ENCODE measurements around the gene SLC45A3. TPM values are rescaled to one million over a fixed set of nuclear protein-coding genes. Genes with fewer than 3 reads are reported as not detected.
"Not testable (repeated sequence)": the region's sequence is repeated elsewhere in the genome, so short reads cannot be mapped to it uniquely, and the experiment has no call there.

SLC45A3 gene
- total RNA-seq, 4 donors from 2014 or later, result 0.51 to 4.1 (median 1.6) TPM

DNA sequence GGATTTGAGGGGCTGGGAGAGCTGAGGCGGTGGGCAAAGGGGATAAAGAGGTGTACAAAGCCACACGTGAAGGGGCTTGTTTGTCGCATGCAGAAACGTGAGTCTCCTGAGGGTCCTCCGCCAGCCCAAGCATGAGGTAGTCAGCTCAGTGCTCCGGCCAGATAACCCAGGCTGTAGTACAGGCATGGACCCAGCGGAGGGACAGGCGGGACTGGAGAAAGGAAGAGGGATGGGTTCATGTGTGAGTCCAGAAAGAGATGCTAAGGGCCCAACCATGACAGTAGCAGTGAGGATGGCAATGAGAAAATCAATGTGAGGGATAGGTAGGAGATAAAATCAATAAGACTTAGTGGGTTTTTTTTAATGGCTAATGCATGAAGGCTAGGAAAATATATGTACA, 34.8 kb downstream of the SLC45A3 start:
- Histone ChIP-seq H3K36me3 (no peaks in the 10 kb centered on the region), H3K27me3 (no peaks in the 10 kb centered on the region), H3K4me1 (no peaks in the 10 kb centered on the region), H3K4me3 (no peak overlapping the region), H3K27ac (no peak overlapping the region), H3K9me3 (no peaks in the 10 kb centered on the region)
- TF ChIP-seq, protein P1, sequence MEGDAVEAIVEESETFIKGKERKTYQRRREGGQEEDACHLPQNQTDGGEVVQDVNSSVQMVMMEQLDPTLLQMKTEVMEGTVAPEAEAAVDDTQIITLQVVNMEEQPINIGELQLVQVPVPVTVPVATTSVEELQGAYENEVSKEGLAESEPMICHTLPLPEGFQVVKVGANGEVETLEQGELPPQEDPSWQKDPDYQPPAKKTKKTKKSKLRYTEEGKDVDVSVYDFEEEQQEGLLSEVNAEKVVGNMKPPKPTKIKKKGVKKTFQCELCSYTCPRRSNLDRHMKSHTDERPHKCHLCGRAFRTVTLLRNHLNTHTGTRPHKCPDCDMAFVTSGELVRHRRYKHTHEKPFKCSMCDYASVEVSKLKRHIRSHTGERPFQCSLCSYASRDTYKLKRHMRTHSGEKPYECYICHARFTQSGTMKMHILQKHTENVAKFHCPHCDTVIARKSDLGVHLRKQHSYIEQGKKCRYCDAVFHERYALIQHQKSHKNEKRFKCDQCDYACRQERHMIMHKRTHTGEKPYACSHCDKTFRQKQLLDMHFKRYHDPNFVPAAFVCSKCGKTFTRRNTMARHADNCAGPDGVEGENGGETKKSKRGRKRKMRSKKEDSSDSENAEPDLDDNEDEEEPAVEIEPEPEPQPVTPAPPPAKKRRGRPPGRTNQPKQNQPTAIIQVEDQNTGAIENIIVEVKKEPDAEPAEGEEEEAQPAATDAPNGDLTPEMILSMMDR (IDR thresholded peaks at IDR 0.05), result no peak
- no peak for TF ChIP-seq POLR2A (IDR thresholded peaks at IDR 0.05)
- intact Hi-C loops (cut with DNase I; ENCODE audit: low total_unique reads), result no loop called here
- no peak for DNase-seq

DNA sequence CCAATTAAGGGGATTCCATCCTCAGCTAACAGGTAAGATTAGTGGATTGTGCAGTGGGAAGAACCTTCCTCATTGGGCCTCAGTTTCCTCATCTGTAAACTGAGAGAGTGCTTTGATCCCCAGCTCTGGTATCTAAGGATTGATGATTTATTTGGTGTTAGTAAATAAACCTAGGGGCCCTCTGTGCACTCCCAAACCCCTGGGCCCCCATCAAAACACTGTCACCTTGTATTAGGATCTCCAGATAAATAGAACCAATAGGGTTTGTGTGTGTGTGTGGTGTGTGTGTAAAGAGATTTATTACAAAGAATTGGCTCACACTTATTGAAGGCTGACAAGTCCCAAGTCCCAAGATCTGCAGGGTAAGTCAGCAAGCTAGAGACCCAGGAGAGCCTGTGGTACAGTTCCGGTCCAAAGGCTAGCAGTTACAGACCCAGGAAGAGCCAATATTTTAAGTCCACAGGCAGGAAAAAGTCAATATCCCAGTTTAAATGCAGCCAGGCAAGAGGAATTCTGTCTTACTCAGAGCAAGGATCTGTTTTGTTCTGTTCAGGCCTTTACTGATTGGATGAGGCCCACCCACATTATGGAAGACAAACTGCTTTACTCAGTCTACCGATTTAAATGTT, 37.5 kb downstream of the SLC45A3 start:
- no peaks in the 10 kb centered on the region for H3K36me3 ChIP-seq
- no peak overlapping the region for H3K4me3 ChIP-seq
- no peaks in the 10 kb centered on the region for H3K27me3 ChIP-seq
- TF ChIP-seq POLR2A (IDR thresholded peaks at IDR 0.05), result no peak
- TF ChIP-seq, protein P1 (IDR thresholded peaks at IDR 0.05), result no peak
- no peaks in the 10 kb centered on the region for H3K9me3 ChIP-seq
- DNase-seq, result no peak
- intact Hi-C loops (cut with DNase I; ENCODE audit: low total_unique reads), result no loop called here
- H3K27ac ChIP-seq, result no peak overlapping the region
- no peaks in the 10 kb centered on the region for H3K4me1 ChIP-seq

DNA sequence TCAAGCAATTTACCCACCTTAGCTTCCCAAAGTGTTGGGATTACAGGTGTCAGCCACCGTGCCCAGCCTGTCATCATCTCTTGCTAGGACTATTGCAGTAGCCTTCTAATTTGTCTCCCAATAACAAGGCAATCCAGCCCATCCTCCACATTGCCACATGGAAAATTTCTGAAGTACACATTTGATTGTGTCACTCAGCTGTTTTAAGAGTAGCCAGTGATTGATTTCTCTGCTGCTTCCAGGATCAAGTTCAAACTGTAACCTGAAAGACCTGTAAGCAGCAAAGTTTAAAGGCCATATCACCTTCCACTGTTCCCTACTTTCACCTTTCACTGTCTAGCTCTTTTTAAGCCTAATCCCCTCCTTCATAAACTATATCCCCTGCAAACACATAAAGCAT, 40.7 kb downstream of the SLC45A3 start:
- no peak for TF ChIP-seq POLR2A (IDR thresholded peaks at IDR 0.05)
- TF ChIP-seq, protein P1 (IDR thresholded peaks at IDR 0.05), result no peak

DNA sequence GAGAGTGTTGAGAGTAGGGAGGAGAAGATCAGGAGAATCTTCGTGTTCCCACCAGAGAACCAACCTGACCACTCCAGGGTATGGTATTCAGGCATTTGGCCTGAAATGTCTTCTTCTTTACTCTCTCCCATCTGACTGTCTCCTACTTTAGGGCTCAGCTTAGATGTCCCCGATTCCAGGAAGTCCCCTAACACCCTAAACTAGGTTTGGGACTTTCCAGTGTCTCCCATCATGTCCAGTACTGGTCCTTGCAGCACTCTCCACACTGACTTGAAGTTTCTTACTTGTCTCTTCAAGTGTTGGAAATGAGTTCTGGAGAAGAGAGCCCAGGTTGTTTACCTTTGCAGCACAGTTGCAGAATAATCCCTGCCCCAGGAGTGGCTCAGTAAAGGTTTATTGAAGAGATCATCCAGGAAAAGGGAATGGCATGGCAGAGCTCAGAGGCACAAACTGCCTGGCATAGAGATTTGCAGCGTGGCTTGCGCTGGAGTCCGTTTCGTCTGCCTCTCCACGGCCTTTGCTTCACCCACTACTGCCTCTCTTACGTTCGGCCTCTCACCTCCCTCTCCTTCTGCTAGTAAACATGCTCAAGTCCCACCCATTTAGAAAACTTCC, 42.3 kb downstream of the SLC45A3 start:
- Histone ChIP-seq H3K36me3 (no peaks in the 10 kb centered on the region), H3K27ac (no peak overlapping the region), H3K9me3 (no peaks in the 10 kb centered on the region), H3K4me1 (peaks cover 0 to 2% of the 10 kb centered on the region in 2 donors), H3K4me3 (no peak overlapping the region), H3K27me3 (no peaks in the 10 kb centered on the region)
- intact Hi-C loops (cut with DNase I; ENCODE audit: low total_unique reads), result no loop called here
- no peak for DNase-seq
- TF ChIP-seq POLR2A (IDR thresholded peaks at IDR 0.05), result no peak
- TF ChIP-seq, protein P1 (IDR thresholded peaks at IDR 0.05), result no peak

More for the DNA sequence above, 40.7 kb downstream of the SLC45A3 start:
- Histone ChIP-seq H3K4me3 (no peak overlapping the region), H3K27me3 (no peaks in the 10 kb centered on the region), H3K9me3 (no peaks in the 10 kb centered on the region), H3K27ac (no peak overlapping the region), H3K36me3 (no peaks in the 10 kb centered on the region), H3K4me1 (no peaks in the 10 kb centered on the region)
- intact Hi-C loops (cut with DNase I; ENCODE audit: low total_unique reads), result no loop called here
- no peak for DNase-seq

DNA sequence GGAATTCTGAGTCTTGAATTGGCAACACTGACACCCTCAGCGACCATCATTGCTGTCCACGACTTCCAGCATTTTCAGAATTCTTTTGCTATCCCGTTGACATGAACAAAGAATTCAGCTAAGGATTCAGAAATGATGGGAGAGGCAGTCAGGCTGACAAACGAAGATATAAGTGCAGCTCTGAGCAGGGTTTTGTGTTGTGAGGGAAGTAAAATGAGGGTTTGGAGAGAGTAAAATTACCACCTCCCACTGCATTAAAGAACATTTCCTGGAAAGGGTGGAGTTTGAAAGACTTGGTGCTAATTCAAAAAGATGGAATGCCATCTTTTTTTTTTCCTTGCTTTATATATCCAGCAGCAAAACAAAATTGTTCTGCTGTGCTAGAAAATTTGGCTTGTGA, 43.6 kb downstream of the SLC45A3 start:
- intact Hi-C loops (cut with DNase I; ENCODE audit: low total_unique reads), result no loop called here
- DNase-seq, result no peak
- H3K27ac ChIP-seq, result peak overlapping the region in 1 of 2 donors; percentile 61
- peaks cover 0 to 8% of the 10 kb centered on the region in 2 donors for H3K4me1 ChIP-seq
- no peak overlapping the region for H3K4me3 ChIP-seq
- H3K27me3 ChIP-seq, result no peaks in the 10 kb centered on the region
- H3K36me3 ChIP-seq, result no peaks in the 10 kb centered on the region
- no peaks in the 10 kb centered on the region for H3K9me3 ChIP-seq
- TF ChIP-seq POLR2A (IDR thresholded peaks at IDR 0.05), result no peak
- TF ChIP-seq, protein P1 (IDR thresholded peaks at IDR 0.05), result no peak

DNA sequence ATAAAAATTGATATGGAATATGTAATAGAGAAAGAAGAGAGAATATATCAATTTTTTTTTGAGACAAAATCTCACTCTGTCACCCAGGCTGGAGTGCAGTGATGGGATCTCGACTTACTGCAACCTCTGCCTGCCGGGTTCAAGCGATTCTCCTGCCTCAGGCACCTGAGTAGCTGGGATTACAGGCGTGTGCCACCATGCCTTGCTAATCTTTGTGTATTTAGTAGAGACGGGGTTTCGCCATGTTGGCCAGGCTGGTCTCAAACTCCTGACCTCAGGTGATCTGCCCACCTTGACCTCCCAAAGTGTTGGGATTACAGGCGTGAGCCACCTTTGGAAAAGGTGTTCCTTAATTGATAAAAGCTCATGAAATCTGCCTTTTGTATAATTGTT, 44.2 kb downstream of the SLC45A3 start:
- H3K36me3 ChIP-seq; DNase-seq; intact Hi-C loops (cut with DNase I; ENCODE audit: low total_unique reads); H3K4me1 ChIP-seq; H3K27ac ChIP-seq; H3K9me3 ChIP-seq; H3K4me3 ChIP-seq; H3K27me3 ChIP-seq: not testable (repeated sequence)
